Osteocyte (in vitro differentiated cells): ENCODE data around the gene TAGLN2. TPM values are rescaled to one million over a fixed set of nuclear protein-coding genes. Genes with fewer than 3 reads are reported as not detected.

Experiments
- DNase-seq: peaks from one replicate; pipeline ENCODE4 v3.0.0; 2021; ENCODE audit warnings: mixed read lengths; ENCODE audit not compliant: unreplicated experiment; ENCODE audit errors: extremely low spot score
- H3K27ac Mint-ChIP-seq: one replicate; pipeline ENCODE4 v1.8.0; 2021; ENCODE audit warnings: mild to moderate bottlenecking, mixed read lengths; ENCODE audit not compliant: unreplicated experiment
- H3K27me3 Mint-ChIP-seq: one replicate; pipeline ENCODE4 v1.8.0; 2021; ENCODE audit warnings: mixed read lengths; ENCODE audit not compliant: unreplicated experiment
- H3K36me3 Mint-ChIP-seq: one replicate; pipeline ENCODE4 v1.8.0; 2021; ENCODE audit warnings: mixed read lengths; ENCODE audit not compliant: unreplicated experiment
- H3K4me1 Mint-ChIP-seq: one replicate; pipeline ENCODE4 v1.8.0; 2021; ENCODE audit warnings: mixed read lengths; ENCODE audit not compliant: unreplicated experiment
- H3K4me3 Mint-ChIP-seq: one replicate; pipeline ENCODE4 v1.8.0; 2021; ENCODE audit warnings: mild to moderate bottlenecking, moderate library complexity, mixed read lengths; ENCODE audit not compliant: unreplicated experiment
- H3K9me3 Mint-ChIP-seq: one replicate; pipeline ENCODE4 v1.8.0; 2021; ENCODE audit warnings: mixed read lengths; ENCODE audit not compliant: unreplicated experiment
- total RNA-seq: library from RNA; stranded (reverse); gene quantifications from 2 replicates; pipeline ENCODE4 v1.2.1, GENCODE V29; 2021
- TF ChIP-seq, protein P1 (sequence below): fragments of 200-600 bp; sonication (generic); IDR thresholded peaks from 2 replicates; pipeline ENCODE4 v1.5.0; 2021; ENCODE audit warnings: antibody characterized with exemption, mild to moderate bottlenecking, moderate library complexity

Gene TAGLN2
- total RNA-seq, 1 donor from 2014 or later = 169 TPM

DNA sequence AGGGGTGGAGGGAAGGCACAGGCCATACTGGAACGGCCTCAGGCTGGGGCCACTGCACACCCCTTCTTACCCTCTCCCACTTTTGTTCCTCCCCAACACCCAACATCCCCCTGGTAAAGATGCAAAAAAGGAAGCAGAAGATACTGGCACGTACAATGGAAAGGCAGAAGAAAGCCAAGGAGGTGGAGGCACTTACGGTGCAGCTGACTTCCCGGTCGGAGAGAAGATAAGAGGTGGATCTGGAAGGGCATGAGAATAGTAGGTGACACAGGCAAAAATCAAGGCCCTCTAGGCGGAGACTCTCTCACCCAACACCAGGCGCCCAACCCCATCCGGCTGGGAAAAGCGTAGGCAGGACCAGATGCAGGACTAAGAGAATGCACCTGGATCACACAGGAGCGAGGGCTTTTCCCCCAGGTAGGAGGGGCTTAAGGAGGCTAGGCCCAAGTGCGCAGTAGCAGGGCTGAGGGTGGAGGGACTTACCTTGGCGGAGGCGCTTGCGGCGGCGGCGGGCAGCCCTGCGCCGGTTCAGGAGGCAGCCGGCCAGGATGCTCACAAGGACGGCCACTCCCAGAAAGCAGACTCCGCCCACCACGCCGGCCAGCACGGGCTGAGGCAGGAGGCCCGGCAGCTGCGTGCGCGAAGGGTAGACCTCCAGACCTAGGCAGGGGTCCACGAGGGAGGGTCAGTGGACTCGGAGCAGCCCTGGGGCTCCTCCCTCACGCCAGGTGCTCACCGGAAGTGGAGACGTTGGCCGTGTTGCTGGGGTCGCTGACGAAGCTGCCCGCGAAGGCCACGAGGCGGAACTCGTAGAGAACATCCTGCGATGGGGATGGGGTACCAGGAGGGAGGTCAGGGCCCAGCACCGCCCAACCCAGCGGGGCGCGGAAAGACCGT lies 4.1 kb upstream of the TAGLN2 start:
- Mint-ChIP-seq H3K4me3 (no peak overlapping the region), H3K36me3 (no peaks in the 10 kb centered on the region), H3K27ac (no peak overlapping the region), H3K27me3 (peaks cover 5% of the 10 kb centered on the region), H3K4me1 (peaks cover 11% of the 10 kb centered on the region), H3K9me3 (no peaks in the 10 kb centered on the region)
- no peak for DNase-seq
- TF ChIP-seq, protein P1, sequence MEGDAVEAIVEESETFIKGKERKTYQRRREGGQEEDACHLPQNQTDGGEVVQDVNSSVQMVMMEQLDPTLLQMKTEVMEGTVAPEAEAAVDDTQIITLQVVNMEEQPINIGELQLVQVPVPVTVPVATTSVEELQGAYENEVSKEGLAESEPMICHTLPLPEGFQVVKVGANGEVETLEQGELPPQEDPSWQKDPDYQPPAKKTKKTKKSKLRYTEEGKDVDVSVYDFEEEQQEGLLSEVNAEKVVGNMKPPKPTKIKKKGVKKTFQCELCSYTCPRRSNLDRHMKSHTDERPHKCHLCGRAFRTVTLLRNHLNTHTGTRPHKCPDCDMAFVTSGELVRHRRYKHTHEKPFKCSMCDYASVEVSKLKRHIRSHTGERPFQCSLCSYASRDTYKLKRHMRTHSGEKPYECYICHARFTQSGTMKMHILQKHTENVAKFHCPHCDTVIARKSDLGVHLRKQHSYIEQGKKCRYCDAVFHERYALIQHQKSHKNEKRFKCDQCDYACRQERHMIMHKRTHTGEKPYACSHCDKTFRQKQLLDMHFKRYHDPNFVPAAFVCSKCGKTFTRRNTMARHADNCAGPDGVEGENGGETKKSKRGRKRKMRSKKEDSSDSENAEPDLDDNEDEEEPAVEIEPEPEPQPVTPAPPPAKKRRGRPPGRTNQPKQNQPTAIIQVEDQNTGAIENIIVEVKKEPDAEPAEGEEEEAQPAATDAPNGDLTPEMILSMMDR = no peak

DNA sequence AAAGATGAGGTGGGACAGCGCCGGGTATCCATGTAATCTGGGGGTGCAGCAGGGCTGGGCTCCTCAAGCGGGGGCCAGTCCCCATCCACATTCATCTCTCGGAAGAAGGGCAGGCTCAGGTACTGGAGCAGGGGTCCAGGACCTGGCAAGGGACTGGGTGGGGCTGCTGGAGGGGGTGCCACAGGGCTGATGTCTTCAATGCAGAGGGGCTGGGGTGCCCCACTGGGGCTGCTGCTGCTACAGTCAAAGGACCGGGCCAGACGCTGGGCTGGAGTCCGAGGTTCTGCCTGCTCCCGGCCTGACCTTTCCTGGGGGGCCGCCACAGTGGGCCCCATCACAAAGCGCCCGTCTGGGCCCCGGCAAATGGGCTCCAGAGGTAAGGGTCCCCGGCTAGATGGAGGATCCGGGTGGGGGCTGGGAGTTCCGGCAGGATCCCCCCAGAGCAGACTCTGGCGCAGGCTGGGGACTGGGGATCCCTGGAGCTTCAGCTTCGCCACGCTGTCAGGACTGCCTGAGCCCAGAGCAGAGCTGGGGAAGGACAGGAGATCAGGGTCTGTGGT lies 3.3 kb upstream of the TAGLN2 start:
- no peaks in the 10 kb centered on the region for H3K9me3 Mint-ChIP-seq
- peaks cover 5% of the 10 kb centered on the region for H3K27me3 Mint-ChIP-seq
- no peak overlapping the region for H3K4me3 Mint-ChIP-seq
- TF ChIP-seq, protein P1 = no peak
- DNase-seq = no peak
- no peak overlapping the region for H3K27ac Mint-ChIP-seq
- H3K36me3 Mint-ChIP-seq = no peaks in the 10 kb centered on the region
- H3K4me1 Mint-ChIP-seq = peaks cover 18% of the 10 kb centered on the region

DNA sequence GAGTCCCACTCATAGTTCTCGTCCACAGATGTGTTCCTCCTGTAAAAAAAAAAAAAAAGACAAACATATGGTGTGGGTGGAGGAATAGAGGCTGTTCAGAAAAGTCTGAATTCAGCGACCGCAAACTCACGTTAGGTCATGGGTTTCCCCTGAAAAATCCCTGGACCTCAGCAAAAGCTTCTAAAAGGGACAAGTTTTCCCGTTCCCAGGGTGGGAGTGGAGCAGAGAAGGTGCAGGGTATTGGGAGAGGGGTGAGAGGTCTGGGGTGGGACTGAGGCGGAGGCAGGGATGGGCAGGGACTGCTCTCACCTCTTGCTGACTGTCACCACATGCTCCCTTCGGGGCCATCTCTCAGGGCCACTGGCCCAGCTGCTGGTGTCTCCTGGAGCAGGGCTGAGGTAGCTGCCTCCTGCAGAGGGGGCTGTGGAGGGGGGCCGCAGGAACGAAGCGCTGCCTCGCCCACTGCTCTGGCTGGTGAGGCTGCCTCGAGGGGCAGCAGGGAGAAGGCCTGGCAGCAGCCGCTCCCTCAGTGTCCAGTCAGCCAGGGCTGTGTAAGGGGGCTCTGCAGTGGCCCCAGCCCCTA lies 2.6 kb upstream of the TAGLN2 start:
- Mint-ChIP-seq H3K4me1 (peaks cover 25% of the 10 kb centered on the region), H3K9me3 (no peaks in the 10 kb centered on the region), H3K27me3 (peaks cover 5% of the 10 kb centered on the region), H3K4me3 (no peak overlapping the region), H3K27ac (no peak overlapping the region), H3K36me3 (no peaks in the 10 kb centered on the region)
- TF ChIP-seq, protein P1 = no peak
- DNase-seq = no peak

DNA sequence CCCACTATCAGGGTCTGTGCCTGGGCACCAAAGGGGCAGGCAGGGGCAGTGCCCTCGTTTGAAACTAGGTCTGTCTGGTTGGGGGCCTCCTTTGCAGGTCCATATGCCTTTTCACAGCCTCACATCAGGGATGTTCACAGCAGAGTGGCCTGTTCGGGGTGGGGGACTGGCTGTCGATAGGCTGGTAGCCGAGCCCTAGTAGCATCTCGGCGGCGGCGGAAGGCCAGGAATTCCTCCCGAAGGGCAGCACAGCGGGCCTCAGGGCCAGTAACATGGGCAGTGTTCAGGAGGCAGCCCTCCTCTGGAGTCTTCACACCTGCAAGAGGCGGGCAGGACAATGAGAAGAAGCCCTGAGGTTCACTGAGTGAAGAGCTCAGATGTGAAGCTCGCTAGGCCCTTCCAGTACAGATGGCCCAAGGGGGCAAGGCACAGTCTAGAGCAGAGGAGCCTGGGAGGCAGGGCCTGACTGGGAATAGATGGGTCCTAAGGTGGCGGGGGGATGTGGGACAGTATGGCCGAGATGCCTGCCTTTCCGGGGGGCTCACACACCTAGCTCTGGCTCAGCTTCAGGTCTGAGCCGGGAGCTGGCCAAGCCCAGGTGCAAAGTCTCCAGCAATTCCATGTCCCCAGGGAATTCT lies 2.0 kb upstream of the TAGLN2 start:
- H3K27me3 Mint-ChIP-seq = peaks cover 5% of the 10 kb centered on the region
- H3K9me3 Mint-ChIP-seq = no peaks in the 10 kb centered on the region
- H3K4me3 Mint-ChIP-seq = no peak overlapping the region
- DNase-seq = no peak
- H3K36me3 Mint-ChIP-seq = no peaks in the 10 kb centered on the region
- TF ChIP-seq, protein P1 = no peak
- peaks cover 31% of the 10 kb centered on the region for H3K4me1 Mint-ChIP-seq
- H3K27ac Mint-ChIP-seq = no peak overlapping the region

DNA sequence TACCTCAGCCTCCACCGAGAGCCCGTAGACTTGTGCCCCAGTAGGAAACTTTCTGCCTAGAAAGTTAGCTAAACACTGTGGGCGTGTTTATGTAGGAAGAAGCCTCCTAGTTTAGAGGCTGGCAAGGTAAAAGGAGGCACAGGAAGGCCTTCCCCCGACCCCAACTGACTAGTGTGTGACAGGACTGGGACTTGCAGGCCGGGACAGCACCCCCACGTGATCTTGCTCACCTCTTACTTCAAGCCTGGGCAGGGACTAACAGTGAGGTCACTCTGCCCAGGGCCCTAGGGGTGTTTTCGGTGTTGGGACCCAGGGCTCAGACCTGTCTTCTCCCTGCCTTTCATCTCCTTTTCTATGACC lies 392 bp upstream of the TAGLN2 start:
- DNase-seq = no peak
- Mint-ChIP-seq H3K4me1 (peaks cover 46% of the 10 kb centered on the region), H3K27ac (peak overlapping the region; percentile 100), H3K9me3 (no peaks in the 10 kb centered on the region), H3K36me3 (peaks cover 3% of the 10 kb centered on the region), H3K4me3 (peak overlapping the region; percentile 83), H3K27me3 (peaks cover 5% of the 10 kb centered on the region)
- TF ChIP-seq, protein P1 = no peak
